GM20000 (cell line): ENCODE results near the gene DUSP8.

ENCODE experiments used
- DNase-seq: peaks from one replicate; pipeline ENCODE4 v3.0.0; 2012; ENCODE audit warnings: low spot score
- CTCF ChIP-seq: IDR thresholded peaks from 2 replicates; pipeline ENCODE4 v1.5.1; 2012; ENCODE audit warnings: mild to moderate bottlenecking, control low read depth; ENCODE audit errors: extremely low read depth, missing control alignments

Gene DUSP8

GRCh38 chr11:1504581-1505290, 67.3 kb downstream of the DUSP8 start:
- no peak for TF ChIP-seq CTCF
- DNase-seq, result no peak

GRCh38 chr11:1504138-1504537, 67.9 kb downstream of the DUSP8 start:
- TF ChIP-seq CTCF, result no peak
- DNase-seq, result no peak
